ENCODE data around the gene ADGRL1. TPM values are rescaled to one million over a fixed set of nuclear protein-coding genes. Genes with fewer than 3 reads are reported as not detected.
"Not testable (repeated sequence)": the region's sequence is repeated elsewhere in the genome, so short reads cannot be mapped to it uniquely, and the experiment has no call there.

Gene ADGRL1
- total and polyA plus RNA-seq, 2 of the 8 experiments (the other 6 are each of a cell fraction or from before 2014, with no cell fraction given), result 95.6 to 112 TPM

- not testable (repeated sequence) for DNase-seq (ENCODE audit: low read depth in 1 of 2, low spot score in 2 of 2); H4K91ac ChIP-seq (replicated peaks; ENCODE audit: insufficient read length, low read length); H3K23me2 ChIP-seq (ENCODE audit: low read depth, low read length); FAIRE-seq; H4K20me1 ChIP-seq (replicated peaks in 1 of 2; ENCODE audit: control insufficient read depth in 1 of 2, insufficient read depth in 2 of 2, low read length in 2 of 2); H3K9me3 ChIP-seq (ENCODE audit: insufficient read depth in 2 of 2, low read depth in 1 of 2, low read length in 1 of 2); H3K4ac ChIP-seq (replicated peaks; ENCODE audit: insufficient read length, low read depth, low read length); H3K36me3 ChIP-seq (ENCODE audit: control insufficient read depth in 2 of 4, insufficient read depth in 4 of 4, low read length in 3 of 4); H2BK120ac ChIP-seq (replicated peaks; ENCODE audit: low read depth, low read length); H3K27me3 ChIP-seq (replicated peaks in 1 of 4; ENCODE audit: control insufficient read depth in 3 of 4, extremely low read depth in 1 of 4, insufficient read depth in 3 of 4, low read length in 3 of 4); H3K79me1 ChIP-seq (ENCODE audit: low read depth, low read length); H3K56ac ChIP-seq (replicated peaks; ENCODE audit: insufficient read length, low read depth, low read length); H4K8ac ChIP-seq (ENCODE audit: extremely low read depth, insufficient read depth, low read length); H3K14ac ChIP-seq (ENCODE audit: insufficient read length); H3K18ac ChIP-seq (ENCODE audit: extremely low read depth, low read length); H3K9ac ChIP-seq (replicated peaks in 1 of 4; ENCODE audit: extremely low read depth in 1 of 4, low read depth in 3 of 4, low read length in 3 of 4); H2BK15ac ChIP-seq (ENCODE audit: low read length); H3K23ac ChIP-seq (ENCODE audit: insufficient read length); H2BK20ac ChIP-seq (ENCODE audit: low read length); H2AK5ac ChIP-seq (ENCODE audit: low read depth, low read length); H2AFZ ChIP-seq (ENCODE audit: low read length); H2BK12ac ChIP-seq (ENCODE audit: low read depth, low read length)
- peak overlapping the region; percentile 64 to 84 (median 72) for H3K4me3 ChIP-seq (ENCODE audit: extremely low read depth in 1 of 4, insufficient read depth in 2 of 4, low read depth in 3 of 4, low read length in 4 of 4)
- CTCF ChIA-PET (ENCODE audit: partially characterized antibody), result interaction anchor here (0.6 to 13.2 kb wide), 3 partner anchors 31 to 146 kb away, joined by 3 to 171 read pairs (median 3); no protein-coding TSS in a partner anchor
- peak overlapping the region; percentile 58; the same call in 1 of the 2 replicates for H3K27ac ChIP-seq (ENCODE audit: low read depth, low read length)
- WGBS, 2 experiments (ENCODE audit: extremely low coverage in 1 of 2, insufficient coverage in 1 of 2, insufficient read length in 1 of 2, insufficient replicate concordance in 2 of 2, low coverage in 1 of 2, low lambda C conversion rate in 2 of 2, missing lambda C conversion rate in 1 of 2), result 59% methylated on average over 7 of the region's 7 CpGs; no CpG with 5 or more reads in 1 of the 2 experiments
- H3K4me2 ChIP-seq (ENCODE audit: insufficient read depth in 1 of 2, low read depth in 2 of 2, low read length in 2 of 2), result peak overlapping the region; percentile 82 to 89
- H4K5ac ChIP-seq (ENCODE audit: insufficient read length, low read depth, low read length), result peak overlapping the region; percentile 86
- H2BK5ac ChIP-seq (ENCODE audit: low read depth, low read length), result peak overlapping the region; percentile 63; the same call in 1 of the 2 replicates
- POLR2A ChIA-PET (ENCODE audit: partially characterized antibody), result interaction anchor here (0.7 kb wide), 2 partner anchors 44 to 207 kb away, joined by 3 to 4 read pairs; no protein-coding TSS in a partner anchor
- peaks cover 31 to 64% of the 10 kb centered on the region in 2 experiments for H3K79me2 ChIP-seq (ENCODE audit: control insufficient read depth in 1 of 2, insufficient read depth in 2 of 2, low read length in 2 of 2)
- H3K4me1 ChIP-seq (replicated peaks in 1 of 4; ENCODE audit: control insufficient read depth in 3 of 4, insufficient read depth in 4 of 4, low read length in 3 of 4), result peaks cover 0 to 25% (median 15%) of the 10 kb centered on the region in 4 experiments; a peak in 6 of 7 replicates
These were observed 1.8 kb downstream of the ADGRL1 start for GRCh38 chr19:14204219-14204618.

- FAIRE-seq; H2BK20ac ChIP-seq (ENCODE audit: low read length); H3K18ac ChIP-seq (ENCODE audit: extremely low read depth, low read length); H2BK120ac ChIP-seq (replicated peaks; ENCODE audit: low read depth, low read length); H3K36me3 ChIP-seq (ENCODE audit: control insufficient read depth in 2 of 4, insufficient read depth in 4 of 4, low read length in 3 of 4); H3K27me3 ChIP-seq (replicated peaks in 1 of 4; ENCODE audit: control insufficient read depth in 3 of 4, extremely low read depth in 1 of 4, insufficient read depth in 3 of 4, low read length in 3 of 4); H3K79me1 ChIP-seq (ENCODE audit: low read depth, low read length); H3K14ac ChIP-seq (ENCODE audit: insufficient read length); H2AK5ac ChIP-seq (ENCODE audit: low read depth, low read length); H3K9me3 ChIP-seq (ENCODE audit: insufficient read depth in 2 of 2, low read depth in 1 of 2, low read length in 1 of 2); H3K27ac ChIP-seq (ENCODE audit: low read depth, low read length); DNase-seq (ENCODE audit: low read depth in 1 of 2, low spot score in 2 of 2); H3K23me2 ChIP-seq (ENCODE audit: low read depth, low read length); H2AFZ ChIP-seq (ENCODE audit: low read length); H4K5ac ChIP-seq (ENCODE audit: insufficient read length, low read depth, low read length); H4K8ac ChIP-seq (ENCODE audit: extremely low read depth, insufficient read depth, low read length); H3K56ac ChIP-seq (replicated peaks; ENCODE audit: insufficient read length, low read depth, low read length); H2BK15ac ChIP-seq (ENCODE audit: low read length); H4K91ac ChIP-seq (replicated peaks; ENCODE audit: insufficient read length, low read length); H3K23ac ChIP-seq (ENCODE audit: insufficient read length); H3K4ac ChIP-seq (replicated peaks; ENCODE audit: insufficient read length, low read depth, low read length); H2BK5ac ChIP-seq (ENCODE audit: low read depth, low read length); H3K9ac ChIP-seq (replicated peaks in 1 of 4; ENCODE audit: extremely low read depth in 1 of 4, low read depth in 3 of 4, low read length in 3 of 4); H2BK12ac ChIP-seq (ENCODE audit: low read depth, low read length): not testable (repeated sequence)
- peaks cover 0 to 24% (median 16%) of the 10 kb centered on the region in 4 experiments; a peak in 6 of 7 replicates for H3K4me1 ChIP-seq (replicated peaks in 1 of 4; ENCODE audit: control insufficient read depth in 3 of 4, insufficient read depth in 4 of 4, low read length in 3 of 4)
- peak overlapping the region in 1 of 4 experiments; percentile 69; a peak in 2 of 8 replicates for H3K4me3 ChIP-seq (ENCODE audit: extremely low read depth in 1 of 4, insufficient read depth in 2 of 4, low read depth in 3 of 4, low read length in 4 of 4)
- peak overlapping the region; percentile 52 to 82 for H3K4me2 ChIP-seq (ENCODE audit: insufficient read depth in 1 of 2, low read depth in 2 of 2, low read length in 2 of 2)
- CTCF ChIA-PET (ENCODE audit: partially characterized antibody), result interaction anchor here (0.6 to 13.2 kb wide), 4 partner anchors 32 to 146 kb away, joined by 3 to 171 read pairs (median 3); no protein-coding TSS in a partner anchor
- POLR2A ChIA-PET (ENCODE audit: partially characterized antibody), result interaction anchor here (0.7 to 1.6 kb wide), 2 partner anchors 144 to 207 kb away, joined by 3 to 6 read pairs; no protein-coding TSS in a partner anchor
- H3K79me2 ChIP-seq (ENCODE audit: control insufficient read depth in 1 of 2, insufficient read depth in 2 of 2, low read length in 2 of 2), result peaks cover 31 to 68% of the 10 kb centered on the region in 2 experiments
- 91% methylated on average over 17 of the region's 20 CpGs; no CpG with 5 or more reads in 1 of the 2 experiments for WGBS, 2 experiments (ENCODE audit: extremely low coverage in 1 of 2, insufficient coverage in 1 of 2, insufficient read length in 1 of 2, insufficient replicate concordance in 2 of 2, low coverage in 1 of 2, low lambda C conversion rate in 2 of 2, missing lambda C conversion rate in 1 of 2)
- H4K20me1 ChIP-seq (replicated peaks in 1 of 2; ENCODE audit: control insufficient read depth in 1 of 2, insufficient read depth in 2 of 2, low read length in 2 of 2), result peaks cover 6 to 10% of the 10 kb centered on the region in 2 experiments
These were observed 2.2 kb downstream of the ADGRL1 start for GRCh38 chr19:14203788-14204187.
